Sigmoid colon (tissue), 7 donors: Measurements from ENCODE around the gene ARL6IP4. TPM values are rescaled to one million over a fixed set of nuclear protein-coding genes. Genes with fewer than 3 reads are reported as not detected.
"Not testable (repeated sequence)": the region's sequence is repeated elsewhere in the genome, so short reads cannot be mapped to it uniquely, and the experiment has no call there.

Experiments
- DNase-seq: peaks from one replicate; pipeline ENCODE4 v3.0.0-alpha.2; 2019
- H3K27ac ChIP-seq, 4 donors: fragments of 200-600 bp; sonication (generic); one replicate each; pipeline ENCODE4 v1.5.1; 2016 to 2019; ENCODE audit warnings: mild to moderate bottlenecking in 1 of 4
- H3K27me3 ChIP-seq, 3 donors: fragments of 200-600 bp; sonication (generic); one replicate each; pipeline ENCODE4 v1.5.1; 2019; ENCODE audit warnings: mild to moderate bottlenecking in 1 of 3
- H3K36me3 ChIP-seq, 4 donors: fragments of 200-600 bp; sonication (generic); one replicate each; pipeline ENCODE4 v1.5.1; 2016 to 2019
- H3K4me1 ChIP-seq, 4 donors: fragments of 200-600 bp; sonication (generic); one replicate each; pipeline ENCODE4 v1.5.1; 2017 to 2019
- H3K4me3 ChIP-seq, 4 donors: fragments of 200-600 bp; sonication (generic); one replicate each; pipeline ENCODE4 v1.5.1; 2017 to 2019; ENCODE audit warnings: mild to moderate bottlenecking in 2 of 4, moderate library complexity in 1 of 4
- H3K9me3 ChIP-seq, 4 donors: fragments of 200-600 bp in 3 of 4; sonication (generic) in 3 of 4; one replicate each; pipeline versions ENCODE4 v1.5.1 to v1.6.1; 2013 to 2019
- CTCF ChIP-seq, 4 experiments: fragments of 450-650 bp in 3 of 4; fragments of 200-600 bp in 1 of 4; IDR thresholded peaks; one replicate each; pipeline ENCODE4 v1.5.1; 2016 to 2019; ENCODE audit warnings: antibody characterized with exemption in 4 of 4, mild to moderate bottlenecking in 3 of 4, moderate library complexity in 2 of 4
- EP300 ChIP-seq, 4 donors: sonication (generic); formaldehyde crosslinking; IDR thresholded peaks; one replicate each; pipeline ENCODE4 v1.6.1; 2017; ENCODE audit warnings: antibody characterized with exemption in 4 of 4
- POLR2A ChIP-seq, 2 donors: fragments of 450-650 bp; IDR thresholded peaks; one replicate each; pipeline ENCODE4 v1.6.1; 2016; ENCODE audit warnings: antibody characterized with exemption in 2 of 2, mild to moderate bottlenecking in 2 of 2, moderate library complexity in 2 of 2
- POLR2AphosphoS5 ChIP-seq, 4 donors: sonication (generic); formaldehyde crosslinking; IDR thresholded peaks; one replicate each; pipeline ENCODE4 v1.6.1; 2017; ENCODE audit warnings: antibody characterized with exemption in 4 of 4
- WGBS, 2 donors: extraction: QIAGEN DNeasy Blood & Tissue Kit; methylation state at CpG; one replicate each; pipeline ENCODE4 v1.1.7; 2013; 5-methylcytosine and 5-hydroxymethylcytosine counted together
- intact Hi-C: fragments of 100-400 bp; cut with DNase I; formaldehyde crosslinking; loops from one replicate; pipeline ENCODE4 v1.15.1; 2023
- polyA plus RNA-seq, 3 donors: library from polyadenylated mRNA; stranded (reverse); fragments of 200-250 nt; gene quantifications; one replicate each; pipeline ENCODE4 v1.2.3, GENCODE V29; 2013
- total RNA-seq, 4 donors: library from RNA; depleted of rRNA; stranded (reverse); fragments of >200 nt; gene quantifications; one replicate each; pipeline ENCODE4 v1.1.0, GENCODE V29; 2016
- donor health status: healthy with polysubstance abuse.
- donor health status: Bipolar disorder and iron deficiency.
- donor health status: healthy.

Gene ARL6IP4
- total and polyA plus RNA-seq, 7 donors = 211 to 358 (median 312) TPM

DNA sequence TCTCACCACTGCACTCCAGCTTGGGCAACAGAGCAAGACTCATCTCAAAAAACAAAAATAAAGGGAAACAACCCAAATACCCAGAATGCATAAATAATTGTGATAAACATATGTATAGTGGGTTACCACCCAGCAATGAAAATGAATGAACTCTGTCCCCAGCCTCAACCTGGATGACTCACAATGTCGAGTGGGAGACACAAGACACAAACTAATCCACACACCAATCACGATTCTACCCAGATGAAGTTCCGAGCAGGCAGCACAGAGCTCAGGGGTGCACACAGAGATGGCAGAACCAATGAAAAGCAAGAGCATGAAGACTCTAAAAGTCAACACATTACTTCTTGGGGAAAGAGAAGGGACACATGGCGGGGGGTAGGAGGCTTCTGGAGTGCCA lies 41.4 kb upstream of the ARL6IP4 start:
- H3K4me3 ChIP-seq = no peak overlapping the region
- H3K27ac ChIP-seq = no peak overlapping the region
- peaks cover 0 to 3% (median 0%) of the 10 kb centered on the region in 4 donors for H3K4me1 ChIP-seq
- no peaks in the 10 kb centered on the region for H3K36me3 ChIP-seq
- H3K9me3 ChIP-seq = no peaks in the 10 kb centered on the region
- 74 to 87% methylated on average over 4 of the region's 4 CpGs for WGBS, 2 donors
- H3K27me3 ChIP-seq = no peaks in the 10 kb centered on the region
- intact Hi-C loops = no loop called here
- DNase-seq = no peak
- TF ChIP-seq EP300 (IDR thresholded peaks at IDR 0.05) = no peak
- no peak for TF ChIP-seq POLR2A (IDR thresholded peaks at IDR 0.05)
- no peak for TF ChIP-seq CTCF (IDR thresholded peaks at IDR 0.05)
- no peak for TF ChIP-seq POLR2AphosphoS5 (IDR thresholded peaks at IDR 0.05)

GRCh38 chr12:122941351-122941750 lies 39.1 kb upstream of the ARL6IP4 start:
- peaks cover 0 to 11% (median 0%) of the 10 kb centered on the region in 4 donors for H3K4me1 ChIP-seq
- DNase-seq, H3K36me3 ChIP-seq, intact Hi-C loops, H3K27ac ChIP-seq, H3K9me3 ChIP-seq, H3K4me3 ChIP-seq, H3K27me3 ChIP-seq: not testable (repeated sequence)
- 85 to 92% methylated on average over 5 of the region's 5 CpGs for WGBS, 2 donors

- Histone ChIP-seq H3K27me3 (no peaks in the 10 kb centered on the region), H3K36me3 (no peaks in the 10 kb centered on the region), H3K4me3 (no peak overlapping the region), H3K4me1 (peaks cover 0 to 20% (median 3%) of the 10 kb centered on the region in 4 donors), H3K9me3 (no peaks in the 10 kb centered on the region), H3K27ac (peak overlapping the region in 3 of 4 donors; percentile 21 to 49 (median 31))
- intact Hi-C loops = no loop called here
- TF ChIP-seq POLR2AphosphoS5 (IDR thresholded peaks at IDR 0.05) = no peak
- whole genome bisulfite sequencing, 2 donors = 94 to 97% methylated on average over 2 of the region's 2 CpGs
- DNase-seq = no peak
Observed at GRCh38 chr12:122942637-122943036, 37.8 kb upstream of the ARL6IP4 start.

- Histone ChIP-seq H3K36me3 (no peaks in the 10 kb centered on the region), H3K4me1 (peaks cover 0 to 20% (median 3%) of the 10 kb centered on the region in 4 donors), H3K27me3 (no peaks in the 10 kb centered on the region), H3K9me3 (no peaks in the 10 kb centered on the region), H3K27ac (peak overlapping the region; percentile 21 to 55 (median 36)), H3K4me3 (no peak overlapping the region)
- TF ChIP-seq POLR2AphosphoS5 (IDR thresholded peaks at IDR 0.05) (no peak), CTCF (IDR thresholded peaks at IDR 0.05) (no peak), POLR2A (IDR thresholded peaks at IDR 0.05) (no peak), EP300 (IDR thresholded peaks at IDR 0.05) (no peak)
- intact Hi-C loops = no loop called here
- DNase-seq = no peak
- WGBS, 2 donors = 72 to 86% methylated on average over 13 of the region's 13 CpGs
Observed at GRCh38 chr12:122943196-122943595, 37.3 kb upstream of the ARL6IP4 start.

GRCh38 chr12:122944605-122945592 lies 35.6 kb upstream of the ARL6IP4 start:
- intact Hi-C loops = no loop called here
- WGBS, 2 donors = 49 to 77% methylated on average over 14 of the region's 14 CpGs
- DNase-seq = no peak
- no peaks in the 10 kb centered on the region for H3K9me3 ChIP-seq
- H3K4me3 ChIP-seq = no peak overlapping the region
- H3K36me3 ChIP-seq = no peaks in the 10 kb centered on the region
- peak overlapping the region in 2 of 4 donors; percentile 7 to 55 for H3K27ac ChIP-seq
- no peaks in the 10 kb centered on the region for H3K27me3 ChIP-seq
- TF ChIP-seq POLR2AphosphoS5 (IDR thresholded peaks at IDR 0.05) (no peak), POLR2A (IDR thresholded peaks at IDR 0.05) (no peak), CTCF (IDR thresholded peaks at IDR 0.05) (no peak), EP300 (IDR thresholded peaks at IDR 0.05) (no peak)
- H3K4me1 ChIP-seq = peaks cover 0 to 20% (median 3%) of the 10 kb centered on the region in 4 donors
